ENCODE measurements around the gene MTOR. TPM values are rescaled to one million over a fixed set of nuclear protein-coding genes. Genes with fewer than 3 reads are reported as not detected.
"Not testable (repeated sequence)": the region's sequence is repeated elsewhere in the genome, so short reads cannot be mapped to it uniquely, and the experiment has no call there.

Gene MTOR
- total RNA-seq, 6 donors from 2014 or later = 27.5 to 61.0 (median 33.1) TPM

GRCh38 chr1:11174261-11174942 is 87.9 kb downstream of the MTOR start:
- TF ChIP-seq POLR2A (IDR thresholded peaks at IDR 0.05) (no peak), CTCF (IDR thresholded peaks at IDR 0.05) (no peak), EP300 (IDR thresholded peaks at IDR 0.05) (no peak), POLR2AphosphoS5 (IDR thresholded peaks at IDR 0.05) (no peak)
- Histone ChIP-seq H3K4me3 (no peak overlapping the region), H3K9me3 (no peaks in the 10 kb centered on the region), H3K27me3 (no peaks in the 10 kb centered on the region), H3K36me3 (peaks cover 0 to 10% (median 3%) of the 10 kb centered on the region in 4 donors), H3K4me1 (peaks cover 0 to 2% (median 0%) of the 10 kb centered on the region in 4 donors), H3K27ac (no peak overlapping the region)
- DNase-seq = no peak
- no peak for ATAC-seq (ENCODE audit: low FRiP score in 2 of 2)
- 87 to 92% methylated on average over 7 of the region's 7 CpGs for WGBS, 2 donors

GRCh38 chr1:11170102-11170501 is 92.2 kb downstream of the MTOR start:
- H3K36me3 ChIP-seq = peaks cover 0 to 8% (median 0%) of the 10 kb centered on the region in 4 donors
- no peaks in the 10 kb centered on the region for H3K9me3 ChIP-seq
- no peak for TF ChIP-seq EP300 (IDR thresholded peaks at IDR 0.05)
- TF ChIP-seq POLR2A (IDR thresholded peaks at IDR 0.05) = no peak
- no peak for TF ChIP-seq CTCF (IDR thresholded peaks at IDR 0.05)
- no peak for TF ChIP-seq POLR2AphosphoS5 (IDR thresholded peaks at IDR 0.05)
- ATAC-seq (ENCODE audit: low FRiP score in 2 of 2) (no peak), DNase-seq (no peak)
- H3K27me3 ChIP-seq = no peaks in the 10 kb centered on the region
- H3K4me1 ChIP-seq = no peaks in the 10 kb centered on the region
- H3K4me3 ChIP-seq = no peak overlapping the region
- no peak overlapping the region for H3K27ac ChIP-seq
- WGBS, 2 donors = 92 to 95% methylated on average over 2 of the region's 2 CpGs

- Histone ChIP-seq H3K9me3 (no peaks in the 10 kb centered on the region), H3K27ac (no peak overlapping the region), H3K4me3 (no peak overlapping the region), H3K36me3 (peaks cover 0 to 8% (median 0%) of the 10 kb centered on the region in 4 donors), H3K4me1 (no peaks in the 10 kb centered on the region), H3K27me3 (no peaks in the 10 kb centered on the region)
- ATAC-seq (ENCODE audit: low FRiP score in 2 of 2) (no peak), DNase-seq (no peak)
- 79 to 83% methylated on average over 3 of the region's 3 CpGs for WGBS, 2 donors
- TF ChIP-seq EP300 (IDR thresholded peaks at IDR 0.05) (no peak), CTCF (IDR thresholded peaks at IDR 0.05) (no peak), POLR2A (IDR thresholded peaks at IDR 0.05) (no peak), POLR2AphosphoS5 (IDR thresholded peaks at IDR 0.05) (no peak)
Observed at GRCh38 chr1:11169202-11169601, 93.1 kb downstream of the MTOR start.

- Histone ChIP-seq H3K4me1 (no peaks in the 10 kb centered on the region), H3K4me3 (no peak overlapping the region), H3K9me3 (no peaks in the 10 kb centered on the region), H3K36me3 (peaks cover 0 to 8% (median 0%) of the 10 kb centered on the region in 4 donors), H3K27ac (no peak overlapping the region), H3K27me3 (no peaks in the 10 kb centered on the region)
- DNase-seq (no peak), ATAC-seq (ENCODE audit: low FRiP score in 2 of 2) (no peak)
- TF ChIP-seq POLR2A (IDR thresholded peaks at IDR 0.05) (no peak), CTCF (IDR thresholded peaks at IDR 0.05) (no peak), POLR2AphosphoS5 (IDR thresholded peaks at IDR 0.05) (no peak), EP300 (IDR thresholded peaks at IDR 0.05) (no peak)
- WGBS, 2 donors = 86 to 92% methylated on average over 1 of the region's 1 CpG
Observed at GRCh38 chr1:11168731-11169130, 93.6 kb downstream of the MTOR start.

GRCh38 chr1:11166744-11167143 is 95.6 kb downstream of the MTOR start:
- 97 to 98% methylated on average over 5 of the region's 5 CpGs for WGBS, 2 donors
- ATAC-seq (ENCODE audit: low FRiP score in 2 of 2) = not testable (repeated sequence)

GRCh38 chr1:11162752-11163151 is 99.6 kb downstream of the MTOR start:
- not testable (repeated sequence) for H3K4me3 ChIP-seq; H3K27ac ChIP-seq; ATAC-seq (ENCODE audit: low FRiP score in 2 of 2); H3K9me3 ChIP-seq; H3K27me3 ChIP-seq; DNase-seq; H3K4me1 ChIP-seq
- H3K36me3 ChIP-seq = peaks cover 0 to 25% (median 4%) of the 10 kb centered on the region in 4 donors
- 95 to 98% methylated on average over 3 of the region's 4 CpGs for WGBS, 2 donors

More at GRCh38 chr1:11166744-11167143, 95.6 kb downstream of the MTOR start:
- H3K36me3 ChIP-seq, DNase-seq, H3K9me3 ChIP-seq, H3K27ac ChIP-seq, H3K4me1 ChIP-seq, H3K4me3 ChIP-seq, H3K27me3 ChIP-seq: not testable (repeated sequence)
